Suprapubic skin (tissue), 4 donors: Measurements from ENCODE around the gene ULK4.
"Not testable (repeated sequence)": the region's sequence is repeated elsewhere in the genome, so short reads cannot be mapped to it uniquely, and the experiment has no call there.

Experiments used
- EP300 ChIP-seq: sonication (generic); formaldehyde crosslinking; IDR thresholded peaks from one replicate; pipeline ENCODE4 v1.6.1; 2017; ENCODE audit warnings: antibody characterized with exemption
- POLR2A ChIP-seq, 2 donors: fragments of 450-650 bp; IDR thresholded peaks; one replicate each; pipeline ENCODE4 v1.6.1; 2017; ENCODE audit warnings: antibody characterized with exemption in 2 of 2, mild to moderate bottlenecking in 2 of 2, moderate library complexity in 2 of 2
- POLR2AphosphoS5 ChIP-seq, 3 donors: sonication (generic); formaldehyde crosslinking; IDR thresholded peaks; one replicate each; pipeline ENCODE4 v1.6.1; 2017; ENCODE audit warnings: antibody characterized with exemption in 3 of 3
- TF ChIP-seq, protein P1 (sequence below), 2 donors: fragments of 200-600 bp in 1 of 2; fragments of 450-650 bp in 1 of 2; sonication (generic) in 1 of 2; IDR thresholded peaks; one replicate each; pipeline ENCODE4 v1.5.1; 2016 to 2019; ENCODE audit warnings: antibody characterized with exemption in 2 of 2, mild to moderate bottlenecking in 1 of 2, moderate library complexity in 1 of 2

DNA sequence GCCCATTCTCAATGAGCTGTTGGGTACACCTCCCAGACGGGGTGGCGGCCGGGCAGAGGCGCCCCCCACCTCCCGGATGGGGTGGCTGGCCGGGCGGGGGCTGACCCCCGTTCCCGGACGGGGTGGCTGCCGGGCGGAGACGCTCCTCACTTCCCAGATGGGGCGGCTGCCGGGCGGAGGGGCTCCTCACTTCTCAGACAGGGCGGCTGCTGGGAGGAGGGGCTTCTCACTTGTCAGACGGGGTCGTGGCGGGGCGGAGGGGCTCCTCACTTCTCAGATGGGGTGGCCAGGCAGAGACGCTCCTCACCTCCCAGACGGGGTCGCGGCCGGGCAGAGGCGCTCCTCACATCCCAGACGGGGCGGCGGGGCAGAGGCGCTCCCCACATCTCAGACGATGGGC lies 21.2 kb upstream of the ULK4 start:
- TF ChIP-seq, protein P1, sequence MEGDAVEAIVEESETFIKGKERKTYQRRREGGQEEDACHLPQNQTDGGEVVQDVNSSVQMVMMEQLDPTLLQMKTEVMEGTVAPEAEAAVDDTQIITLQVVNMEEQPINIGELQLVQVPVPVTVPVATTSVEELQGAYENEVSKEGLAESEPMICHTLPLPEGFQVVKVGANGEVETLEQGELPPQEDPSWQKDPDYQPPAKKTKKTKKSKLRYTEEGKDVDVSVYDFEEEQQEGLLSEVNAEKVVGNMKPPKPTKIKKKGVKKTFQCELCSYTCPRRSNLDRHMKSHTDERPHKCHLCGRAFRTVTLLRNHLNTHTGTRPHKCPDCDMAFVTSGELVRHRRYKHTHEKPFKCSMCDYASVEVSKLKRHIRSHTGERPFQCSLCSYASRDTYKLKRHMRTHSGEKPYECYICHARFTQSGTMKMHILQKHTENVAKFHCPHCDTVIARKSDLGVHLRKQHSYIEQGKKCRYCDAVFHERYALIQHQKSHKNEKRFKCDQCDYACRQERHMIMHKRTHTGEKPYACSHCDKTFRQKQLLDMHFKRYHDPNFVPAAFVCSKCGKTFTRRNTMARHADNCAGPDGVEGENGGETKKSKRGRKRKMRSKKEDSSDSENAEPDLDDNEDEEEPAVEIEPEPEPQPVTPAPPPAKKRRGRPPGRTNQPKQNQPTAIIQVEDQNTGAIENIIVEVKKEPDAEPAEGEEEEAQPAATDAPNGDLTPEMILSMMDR (IDR thresholded peaks at IDR 0.05) = not testable (repeated sequence)
- TF ChIP-seq POLR2AphosphoS5 (IDR thresholded peaks at IDR 0.05); POLR2A (IDR thresholded peaks at IDR 0.05); EP300: not testable (repeated sequence)
